Stomach (tissue), 9 donors: Measurements from ENCODE around the gene EFEMP1. TPM values are rescaled to one million over a fixed set of nuclear protein-coding genes. Genes with fewer than 3 reads are reported as not detected.

Experiments used
- DNase-seq, 2 donors: peaks; one replicate each; pipeline versions ENCODE4 v3.0.0 to v3.0.0-alpha.2; 2013 to 2019
- H3K27ac ChIP-seq, 5 donors: fragments of 200-600 bp in 4 of 5; sonication (generic) in 4 of 5; one replicate each; pipeline ENCODE4 v1.5.1; 2013 to 2019; ENCODE audit warnings: mild to moderate bottlenecking in 1 of 5, moderate library complexity in 1 of 5
- H3K27me3 ChIP-seq, 3 donors: fragments of 200-600 bp; sonication (generic); one replicate each; pipeline ENCODE4 v1.5.1; 2017 to 2019; ENCODE audit warnings: mixed run types in 1 of 3
- H3K36me3 ChIP-seq, 4 donors: fragments of 200-600 bp; sonication (generic); 1 replicate in 3 of 4; 2 replicates in 1 of 4; pipeline ENCODE4 v1.5.1; 2016 to 2019
- H3K4me1 ChIP-seq, 4 donors: fragments of 200-600 bp; sonication (generic); one replicate each; pipeline ENCODE4 v1.5.1; 2016 to 2019
- H3K4me3 ChIP-seq, 4 donors: fragments of 200-600 bp; sonication (generic) in 3 of 4; one replicate each; pipeline ENCODE4 v1.5.1; 2016 to 2019; ENCODE audit warnings: mild to moderate bottlenecking in 1 of 4
- H3K9me3 ChIP-seq, 4 donors: fragments of 200-600 bp; sonication (generic); one replicate each; pipeline ENCODE4 v1.5.1; 2016 to 2019
- CTCF ChIP-seq, 7 experiments: fragments of 450-650 bp in 4 of 7; fragments of 200-600 bp in 3 of 7; sonication (generic) in 3 of 7; IDR thresholded peaks; one replicate each; pipeline ENCODE4 v1.5.1; 2016 to 2019; ENCODE audit warnings: antibody characterized with exemption in 7 of 7, control low read depth in 2 of 7, mild to moderate bottlenecking in 1 of 7
- EP300 ChIP-seq: sonication (generic); formaldehyde crosslinking; IDR thresholded peaks from one replicate; pipeline ENCODE4 v1.6.1; 2017; ENCODE audit warnings: antibody characterized with exemption
- POLR2A ChIP-seq, 4 donors: fragments of 450-650 bp; IDR thresholded peaks; one replicate each; pipeline ENCODE4 v1.6.1; 2016; ENCODE audit warnings: antibody characterized with exemption in 4 of 4, control low read depth in 2 of 4, mild to moderate bottlenecking in 1 of 4, moderate library complexity in 1 of 4
- POLR2AphosphoS5 ChIP-seq, 3 donors: sonication (generic); formaldehyde crosslinking; IDR thresholded peaks; one replicate each; pipeline ENCODE4 v1.6.1; 2016; ENCODE audit warnings: antibody characterized with exemption in 3 of 3
- WGBS, 5 donors: extraction: QIAGEN DNeasy Blood & Tissue Kit in 3 of 5; methylation state at CpG; one replicate each; pipeline versions ENCODE4 v1.1.5 to v1.1.7; 2013 to 2018; 5-methylcytosine and 5-hydroxymethylcytosine counted together
- intact Hi-C: fragments of 100-400 bp; cut with DNase I; formaldehyde crosslinking; loops from one replicate; pipeline ENCODE4 v1.15.1; 2023; ENCODE audit warnings: low total_unique reads
- polyA plus RNA-seq, 3 donors: library from polyadenylated mRNA; stranded (reverse); fragments of 200-250 nt; gene quantifications; one replicate each; pipeline ENCODE4 v1.2.3, GENCODE V29; 2013
- total RNA-seq, 5 donors: library from RNA; depleted of rRNA; stranded (reverse); fragments of >200 nt; gene quantifications; one replicate each; pipeline versions ENCODE4 v1.1.0 to v1.2.3, GENCODE V29; 2014 to 2016
- donor health status: healthy with polysubstance abuse.
- donor health status: Bipolar disorder and iron deficiency.
- donor health status: healthy.

The EFEMP1 gene
- total and polyA plus RNA-seq, 8 donors, result 18.4 to 131 (median 31.8) TPM

GRCh38 chr2:55947752-55948151, 24.2 kb upstream of the EFEMP1 start:
- Histone ChIP-seq H3K36me3 (no peaks in the 10 kb centered on the region), H3K9me3 (no peaks in the 10 kb centered on the region), H3K4me3 (no peak overlapping the region), H3K4me1 (peaks cover 0 to 18% (median 6%) of the 10 kb centered on the region in 4 donors), H3K27ac (no peak overlapping the region), H3K27me3 (no peaks in the 10 kb centered on the region)
- WGBS, 5 donors, result 61 to 73% (median 69%) methylated on average over 4 of the region's 4 CpGs
- TF ChIP-seq POLR2AphosphoS5 (IDR thresholded peaks at IDR 0.05) (no peak), POLR2A (IDR thresholded peaks at IDR 0.05) (no peak), EP300 (no peak), CTCF (IDR thresholded peaks at IDR 0.05) (no peak)
- intact Hi-C loops, result no loop called here
- DNase-seq, result no peak

GRCh38 chr2:55946793-55947192, 23.2 kb upstream of the EFEMP1 start:
- Histone ChIP-seq H3K9me3 (no peaks in the 10 kb centered on the region), H3K36me3 (no peaks in the 10 kb centered on the region), H3K4me1 (peaks cover 0 to 18% (median 6%) of the 10 kb centered on the region in 4 donors), H3K27me3 (no peaks in the 10 kb centered on the region), H3K4me3 (no peak overlapping the region), H3K27ac (no peak overlapping the region)
- 90 to 98% (median 94%) methylated on average over 1 of the region's 1 CpG for WGBS, 5 donors
- intact Hi-C loops, result no loop called here
- DNase-seq, result no peak
- TF ChIP-seq POLR2AphosphoS5 (IDR thresholded peaks at IDR 0.05), result no peak
- no peak for TF ChIP-seq CTCF (IDR thresholded peaks at IDR 0.05)
- TF ChIP-seq EP300, result no peak
- no peak for TF ChIP-seq POLR2A (IDR thresholded peaks at IDR 0.05)

- Histone ChIP-seq H3K4me3 (no peak overlapping the region), H3K27me3 (no peaks in the 10 kb centered on the region), H3K9me3 (no peaks in the 10 kb centered on the region), H3K36me3 (no peaks in the 10 kb centered on the region), H3K4me1 (peaks cover 0 to 4% (median 0%) of the 10 kb centered on the region in 4 donors), H3K27ac (no peak overlapping the region)
- intact Hi-C loops, result no loop called here
- DNase-seq, result no peak
- WGBS, 5 donors, result 78 to 85% (median 82%) methylated on average over 1 of the region's 1 CpG
- TF ChIP-seq CTCF (IDR thresholded peaks at IDR 0.05) (no peak), EP300 (no peak), POLR2AphosphoS5 (IDR thresholded peaks at IDR 0.05) (no peak), POLR2A (IDR thresholded peaks at IDR 0.05) (no peak)
These were observed 19.9 kb upstream of the EFEMP1 start for GRCh38 chr2:55943466-55943865.

- no peaks in the 10 kb centered on the region for H3K4me1 ChIP-seq
- no peaks in the 10 kb centered on the region for H3K9me3 ChIP-seq
- DNase-seq, result no peak
- intact Hi-C loops, result no loop called here
- no peak overlapping the region for H3K4me3 ChIP-seq
- H3K27me3 ChIP-seq, result no peaks in the 10 kb centered on the region
- no peaks in the 10 kb centered on the region for H3K36me3 ChIP-seq
- WGBS, 5 donors, result 39 to 50% (median 48%) methylated on average over 3 of the region's 3 CpGs
- no peak overlapping the region for H3K27ac ChIP-seq
- TF ChIP-seq EP300, result no peak
- TF ChIP-seq POLR2AphosphoS5 (IDR thresholded peaks at IDR 0.05), result no peak
- no peak for TF ChIP-seq POLR2A (IDR thresholded peaks at IDR 0.05)
- no peak for TF ChIP-seq CTCF (IDR thresholded peaks at IDR 0.05)
These were observed 12.8 kb upstream of the EFEMP1 start for GRCh38 chr2:55936351-55936750.
